LNCAP (cell line): ENCODE measurements around the gene RMDN2.

ENCODE experiments used
- CTCF ChIP-seq: fragments of 450-650 bp; IDR thresholded peaks from 2 replicates; pipeline ENCODE4 v1.5.1; 2017; ENCODE audit warnings: mild to moderate bottlenecking

RMDN2 gene

GRCh38 chr2:38037757-38038621, 112.9 kb downstream of the RMDN2 start:
- no peak for TF ChIP-seq CTCF

DNA sequence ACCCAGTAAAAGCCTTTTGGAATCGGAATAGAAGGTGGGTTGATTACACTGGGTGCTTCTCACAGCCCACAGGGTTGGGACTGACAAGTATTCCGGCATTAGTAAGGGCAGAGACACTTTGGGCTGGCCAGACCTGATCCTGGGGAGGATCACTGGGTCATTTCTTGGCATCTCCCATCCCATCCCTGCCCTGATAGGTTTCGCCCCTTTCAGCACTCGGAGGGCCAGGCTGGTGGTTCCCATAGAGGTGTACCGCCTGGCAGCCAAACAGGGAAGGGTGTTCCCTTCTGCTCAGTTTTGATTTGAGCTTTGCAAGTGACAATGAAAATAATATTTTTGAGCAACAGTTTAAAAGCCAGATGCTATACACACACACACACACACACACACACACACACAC, 113.6 kb downstream of the RMDN2 start:
- no peak for TF ChIP-seq CTCF

GRCh38 chr2:38039121-38039910, 114.2 kb downstream of the RMDN2 start:
- no peak for TF ChIP-seq CTCF

- TF ChIP-seq CTCF: no peak
Observed at GRCh38 chr2:38045811-38046210, 120.7 kb downstream of the RMDN2 start.

GRCh38 chr2:38056216-38056615, 131.1 kb downstream of the RMDN2 start:
- no peak for TF ChIP-seq CTCF

- no peak for TF ChIP-seq CTCF
Observed at GRCh38 chr2:38057651-38058410, 132.7 kb downstream of the RMDN2 start.

- no peak for TF ChIP-seq CTCF
Observed at GRCh38 chr2:38060236-38061018, 135.3 kb downstream of the RMDN2 start.
